ENCODE measurements around the gene NHLRC2. TPM values are rescaled to one million over a fixed set of nuclear protein-coding genes. Genes with fewer than 3 reads are reported as not detected.

NHLRC2 gene
- total and polyA plus RNA-seq, 9 donors, result 5.8 to 71.7 (median 43.8) TPM

- H3K4me3 ChIP-seq, result no peak overlapping the region
- 96 to 98% (median 98%) methylated on average over 1 of the region's 1 CpG for WGBS, 3 donors
- intact Hi-C loops (cut with DNase I), result no loop called here
- H3K27ac ChIP-seq, result no peak overlapping the region
- peaks cover 2% of the 10 kb centered on the region for H3K4me1 ChIP-seq (ENCODE audit: insufficient read depth)
- H3K27me3 ChIP-seq, result no peaks in the 10 kb centered on the region
- H3K36me3 ChIP-seq, result no peaks in the 10 kb centered on the region
- no peak for TF ChIP-seq POLR2A (IDR thresholded peaks at IDR 0.05)
- TF ChIP-seq CTCF (IDR thresholded peaks at IDR 0.05), result no peak
- no peak for TF ChIP-seq EP300 (IDR thresholded peaks at IDR 0.05)
- no peak for DNase-seq
- no peaks in the 10 kb centered on the region for H3K9me3 ChIP-seq
Observed at GRCh38 chr10:113875212-113875611, 20.8 kb downstream of the NHLRC2 start.

DNA sequence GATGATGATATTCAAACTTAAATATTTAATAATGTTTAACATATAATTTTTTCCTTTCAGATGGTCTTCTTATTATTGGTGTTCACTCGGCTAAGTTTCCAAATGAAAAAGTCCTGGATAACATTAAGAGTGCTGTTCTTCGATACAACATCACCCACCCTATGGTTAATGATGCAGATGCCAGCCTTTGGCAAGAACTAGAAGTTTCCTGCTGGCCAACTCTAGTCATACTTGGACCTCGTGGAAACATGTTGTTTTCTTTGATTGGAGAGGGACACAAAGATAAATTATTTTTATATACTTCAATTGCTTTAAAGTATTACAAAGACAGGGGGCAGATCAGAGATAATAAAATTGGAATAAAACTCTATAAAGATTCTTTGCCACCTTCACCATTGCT is 22.0 kb downstream of the NHLRC2 start:
- H3K9me3 ChIP-seq, result no peaks in the 10 kb centered on the region
- no peak for DNase-seq
- peaks cover 2% of the 10 kb centered on the region for H3K4me1 ChIP-seq (ENCODE audit: insufficient read depth)
- intact Hi-C loops (cut with DNase I), result no loop called here
- TF ChIP-seq POLR2A (IDR thresholded peaks at IDR 0.05) (no peak), EP300 (IDR thresholded peaks at IDR 0.05) (no peak), CTCF (IDR thresholded peaks at IDR 0.05) (no peak)
- 80 to 84% (median 81%) methylated on average over 3 of the region's 3 CpGs for WGBS, 3 donors
- H3K4me3 ChIP-seq, result no peak overlapping the region
- no peaks in the 10 kb centered on the region for H3K27me3 ChIP-seq
- no peaks in the 10 kb centered on the region for H3K36me3 ChIP-seq
- no peak overlapping the region for H3K27ac ChIP-seq

- Histone ChIP-seq H3K9me3 (no peaks in the 10 kb centered on the region), H3K4me3 (no peak overlapping the region), H3K27ac (no peak overlapping the region), H3K27me3 (no peaks in the 10 kb centered on the region), H3K4me1 (ENCODE audit: insufficient read depth) (no peaks in the 10 kb centered on the region), H3K36me3 (no peaks in the 10 kb centered on the region)
- DNase-seq, result no peak
- WGBS, 3 donors, result 92 to 97% (median 96%) methylated on average over 2 of the region's 2 CpGs
- intact Hi-C loops (cut with DNase I), result no loop called here
- no peak for TF ChIP-seq EP300 (IDR thresholded peaks at IDR 0.05)
- no peak for TF ChIP-seq POLR2A (IDR thresholded peaks at IDR 0.05)
- no peak for TF ChIP-seq CTCF (IDR thresholded peaks at IDR 0.05)
Observed at GRCh38 chr10:113879691-113880090, 25.2 kb downstream of the NHLRC2 start.

DNA sequence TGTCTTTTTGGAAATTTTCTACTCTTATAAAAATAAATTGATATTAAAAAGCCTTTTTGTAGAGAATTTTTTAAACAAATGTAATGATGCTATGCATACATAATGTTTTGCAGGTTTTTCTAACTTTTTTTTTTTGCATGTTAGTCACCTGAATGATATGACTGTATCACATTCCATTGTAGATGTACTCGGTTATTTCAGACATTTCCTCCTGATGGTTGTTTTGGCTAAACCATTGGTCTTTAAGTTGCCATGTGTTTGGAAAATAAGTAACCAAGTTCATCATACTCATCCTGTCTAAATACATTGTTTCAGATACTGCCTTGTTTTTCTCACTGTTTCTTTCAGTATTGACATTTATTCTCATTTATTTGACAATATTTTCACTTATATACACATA is 25.8 kb downstream of the NHLRC2 start:
- intact Hi-C loops (cut with DNase I), result no loop called here
- WGBS, 3 donors, result 69 to 78% (median 75%) methylated on average over 1 of the region's 1 CpG
- Histone ChIP-seq H3K27me3 (no peaks in the 10 kb centered on the region), H3K27ac (no peak overlapping the region), H3K4me1 (ENCODE audit: insufficient read depth) (no peaks in the 10 kb centered on the region), H3K9me3 (no peaks in the 10 kb centered on the region), H3K4me3 (no peak overlapping the region), H3K36me3 (no peaks in the 10 kb centered on the region)
- no peak for DNase-seq
- no peak for TF ChIP-seq CTCF (IDR thresholded peaks at IDR 0.05)

GRCh38 chr10:113882240-113882639 is 27.8 kb downstream of the NHLRC2 start:
- no peak overlapping the region for H3K4me3 ChIP-seq
- no peak for DNase-seq
- WGBS, 3 donors, result 96 to 97% (median 97%) methylated on average over 2 of the region's 2 CpGs
- TF ChIP-seq CTCF (IDR thresholded peaks at IDR 0.05), result no peak
- TF ChIP-seq EP300 (IDR thresholded peaks at IDR 0.05), result no peak
- no peak for TF ChIP-seq POLR2A (IDR thresholded peaks at IDR 0.05)
- no peaks in the 10 kb centered on the region for H3K9me3 ChIP-seq
- intact Hi-C loops (cut with DNase I), result no loop called here
- H3K4me1 ChIP-seq (ENCODE audit: insufficient read depth), result no peaks in the 10 kb centered on the region
- H3K27ac ChIP-seq, result no peak overlapping the region
- H3K27me3 ChIP-seq, result no peaks in the 10 kb centered on the region
- H3K36me3 ChIP-seq, result no peaks in the 10 kb centered on the region

Measured in ovary (tissue), 9 donors.